ENCODE results near the gene LYPD6. TPM values are rescaled to one million over a fixed set of nuclear protein-coding genes. Genes with fewer than 3 reads are reported as not detected.
A peak's percentile ranks its signal among the peaks of the same experiment; 100 is the strongest.

The LYPD6 gene
- total and polyA plus RNA-seq, 2 experiments from 2014 or later: 4.9 to 12.4 TPM

GRCh38 chr2:149329068-149329467, 1.3 kb upstream of the LYPD6 start:
- H3K27ac ChIP-seq (ENCODE audit: low read depth): no peak overlapping the region
- H3K4me1 Mint-ChIP-seq: peaks cover 16% of the 10 kb centered on the region
- ATAC-seq: peak; percentile 9
- H3K9me2 ChIP-seq (ENCODE audit: insufficient read depth): no peaks in the 10 kb centered on the region
- peaks cover 16% of the 10 kb centered on the region for H3K27me3 ChIP-seq (ENCODE audit: insufficient read depth)
- peaks cover 17% of the 10 kb centered on the region for H3K4me1 ChIP-seq (ENCODE audit: insufficient read depth)
- no peaks in the 10 kb centered on the region for H3K36me3 ChIP-seq (ENCODE audit: insufficient read depth)
- peaks cover 14% of the 10 kb centered on the region for H3K79me2 ChIP-seq (replicated peaks; ENCODE audit: insufficient read depth)
- H3K27ac Mint-ChIP-seq: no peak overlapping the region
- peaks cover 6% of the 10 kb centered on the region for H3F3A ChIP-seq (replicated peaks; ENCODE audit: low read depth)
- TF ChIP-seq ZNF114 (CRISPR knock-in tag; IDR thresholded peaks at IDR 0.05) (no peak), ZNF331 (CRISPR knock-in tag; IDR thresholded peaks at IDR 0.05; ENCODE audit: low read depth) (peak; percentile 44; the same call in 1 of the 2 replicates), CTCF (conservative IDR thresholded peaks at IDR 0.05; ENCODE audit: low read depth in 2 of 2) (peak; percentile 68 to 85)
- no peaks in the 10 kb centered on the region for H3K36me3 Mint-ChIP-seq (ENCODE audit: low read depth)
- H3K4me2 ChIP-seq: peak overlapping the region; percentile 98
- H3K4me3 Mint-ChIP-seq: peak overlapping the region; percentile 82
- H3K9me3 Mint-ChIP-seq: no peaks in the 10 kb centered on the region
- no peaks in the 10 kb centered on the region for H4K20me1 ChIP-seq (replicated peaks; ENCODE audit: insufficient read depth)
- peak; percentile 68 for DNase-seq (ENCODE audit: low spot score)
- peak overlapping the region; percentile 99 for H2AFZ ChIP-seq
- H3K4me3 ChIP-seq: peak overlapping the region; percentile 94
- peaks cover 4% of the 10 kb centered on the region for H3K27me3 Mint-ChIP-seq (ENCODE audit: insufficient read depth, low read depth, poor library complexity)

- H3K9me2 ChIP-seq (ENCODE audit: insufficient read depth): no peaks in the 10 kb centered on the region
- Mint-ChIP-seq H3K4me3 (peak overlapping the region; percentile 82), H3K36me3 (ENCODE audit: low read depth) (no peaks in the 10 kb centered on the region), H3K4me1 (peaks cover 16% of the 10 kb centered on the region), H3K27ac (no peak overlapping the region), H3K9me3 (no peaks in the 10 kb centered on the region), H3K27me3 (ENCODE audit: insufficient read depth, low read depth, poor library complexity) (peaks cover 4% of the 10 kb centered on the region)
- peak overlapping the region; percentile 99 for H2AFZ ChIP-seq
- H3K4me3 ChIP-seq: peak overlapping the region; percentile 94
- H3K36me3 ChIP-seq (ENCODE audit: insufficient read depth): no peaks in the 10 kb centered on the region
- H3F3A ChIP-seq (replicated peaks; ENCODE audit: low read depth): peaks cover 6% of the 10 kb centered on the region
- DNase-seq (ENCODE audit: low spot score) (peak; percentile 87), ATAC-seq (peak; percentile 62)
- H3K4me1 ChIP-seq (ENCODE audit: insufficient read depth): peaks cover 17% of the 10 kb centered on the region
- H4K20me1 ChIP-seq (replicated peaks; ENCODE audit: insufficient read depth): no peaks in the 10 kb centered on the region
- H3K79me2 ChIP-seq (replicated peaks; ENCODE audit: insufficient read depth): peaks cover 19% of the 10 kb centered on the region
- H3K4me2 ChIP-seq: peak overlapping the region; percentile 98
- peak overlapping the region; percentile 79; the same call in 1 of the 2 replicates for H3K27ac ChIP-seq (ENCODE audit: low read depth)
- H3K27me3 ChIP-seq (ENCODE audit: insufficient read depth): peaks cover 16% of the 10 kb centered on the region
- no peak; a peak in 1 of 4 replicates for TF ChIP-seq CTCF (conservative IDR thresholded peaks at IDR 0.05; ENCODE audit: low read depth in 2 of 2)
- no peak for TF ChIP-seq JUNB (IDR thresholded peaks at IDR 0.05; ENCODE audit: unreplicated experiment)
- no peak for TF ChIP-seq EZH2 (IDR thresholded peaks at IDR 0.05; ENCODE audit: low read depth, unreplicated experiment)
- no peak for TF ChIP-seq ETS1 (IDR thresholded peaks at IDR 0.05)
- TF ChIP-seq STAT1 (IDR thresholded peaks at IDR 0.05; ENCODE audit: unreplicated experiment): no peak
- TF ChIP-seq REST (IDR thresholded peaks at IDR 0.05; ENCODE audit: unreplicated experiment): no peak
- no peak for TF ChIP-seq ZNF331 (CRISPR knock-in tag; IDR thresholded peaks at IDR 0.05; ENCODE audit: low read depth)
- TF ChIP-seq NANOG (IDR thresholded peaks at IDR 0.05; ENCODE audit: borderline replicate concordance): no peak
- no peak for TF ChIP-seq POLR2AphosphoS5 (IDR thresholded peaks at IDR 0.05; ENCODE audit: low read depth)
Measured at GRCh38 chr2:149329489-149330126, 779 bp upstream of the LYPD6 start.

All from GM23338 (cell line).